GM18870 (cell line): ENCODE data around the gene RPP25.
A peak's percentile ranks its signal among the peaks of the same experiment; 100 is the strongest.
"Not testable (repeated sequence)": the region's sequence is repeated elsewhere in the genome, so short reads cannot be mapped to it uniquely, and the experiment has no call there.

Source experiments
- ATAC-seq: cut with Tn5 transposase; IDR thresholded peaks from one replicate; pipeline ENCODE4 v1.9.1; 2021; ENCODE audit warnings: moderate library complexity; ENCODE audit not compliant: unreplicated experiment

Gene RPP25

DNA sequence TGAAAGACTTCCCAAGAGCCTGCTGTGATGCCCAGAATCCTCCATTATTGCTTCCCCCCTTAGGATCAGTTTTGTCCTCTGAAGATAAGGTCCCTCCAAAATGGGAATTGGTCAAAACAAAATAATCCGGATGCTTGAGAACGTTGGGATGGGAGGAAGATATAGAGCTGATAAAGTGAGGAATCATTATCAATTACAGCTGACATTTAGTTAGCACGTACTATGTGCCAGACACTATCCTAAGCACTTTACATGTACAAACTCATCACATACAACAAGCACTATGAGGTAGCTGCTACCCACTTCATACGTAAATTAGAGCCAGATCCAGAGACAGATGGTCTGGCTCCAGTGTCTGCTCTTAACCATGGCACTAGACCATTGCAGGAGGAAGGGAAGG lies 6.6 kb upstream of the RPP25 start:
- no peak for ATAC-seq

DNA sequence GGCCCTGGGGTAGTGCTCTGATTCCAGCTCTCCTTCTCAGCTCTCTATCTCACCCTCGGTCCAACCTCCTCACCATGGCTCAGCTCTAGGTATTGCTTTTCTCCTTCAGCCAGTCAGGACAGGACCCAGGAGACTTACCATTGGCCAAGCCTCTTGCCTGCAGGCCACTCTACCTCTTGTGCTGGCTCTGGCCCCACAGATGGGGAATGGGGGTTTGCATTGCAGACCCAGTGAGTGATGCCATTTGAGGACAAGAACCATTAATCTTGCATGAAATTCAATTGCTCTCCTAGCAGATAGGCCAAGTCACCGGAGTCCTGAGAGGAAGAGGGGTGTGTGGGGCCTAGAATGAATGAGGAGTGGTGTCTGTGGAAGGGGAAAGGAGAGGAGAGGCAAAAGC lies 6.1 kb upstream of the RPP25 start:
- ATAC-seq = no peak

- ATAC-seq = no peak
These were observed 5.6 kb upstream of the RPP25 start for GRCh38 chr15:74962219-74962618.

DNA sequence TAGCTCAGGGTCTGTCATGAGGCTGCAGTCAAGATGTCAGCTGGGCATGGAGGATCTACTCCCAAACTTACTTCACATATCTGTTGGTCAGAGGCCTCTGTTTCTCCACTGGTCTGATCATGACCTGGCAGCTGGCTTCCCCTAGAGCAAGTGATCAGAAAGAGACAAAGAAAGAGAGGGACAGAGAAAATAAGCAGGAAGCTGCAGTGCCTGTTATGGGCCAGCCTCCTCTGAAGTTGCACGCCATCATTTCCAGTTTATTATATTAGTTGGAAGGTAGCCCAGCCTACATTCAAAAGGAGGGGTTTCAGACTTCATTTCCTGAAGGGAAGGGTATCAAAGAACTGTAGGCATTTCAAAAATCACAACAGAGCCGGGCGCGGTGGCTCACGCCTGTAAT lies 5.0 kb upstream of the RPP25 start:
- no peak for ATAC-seq

DNA sequence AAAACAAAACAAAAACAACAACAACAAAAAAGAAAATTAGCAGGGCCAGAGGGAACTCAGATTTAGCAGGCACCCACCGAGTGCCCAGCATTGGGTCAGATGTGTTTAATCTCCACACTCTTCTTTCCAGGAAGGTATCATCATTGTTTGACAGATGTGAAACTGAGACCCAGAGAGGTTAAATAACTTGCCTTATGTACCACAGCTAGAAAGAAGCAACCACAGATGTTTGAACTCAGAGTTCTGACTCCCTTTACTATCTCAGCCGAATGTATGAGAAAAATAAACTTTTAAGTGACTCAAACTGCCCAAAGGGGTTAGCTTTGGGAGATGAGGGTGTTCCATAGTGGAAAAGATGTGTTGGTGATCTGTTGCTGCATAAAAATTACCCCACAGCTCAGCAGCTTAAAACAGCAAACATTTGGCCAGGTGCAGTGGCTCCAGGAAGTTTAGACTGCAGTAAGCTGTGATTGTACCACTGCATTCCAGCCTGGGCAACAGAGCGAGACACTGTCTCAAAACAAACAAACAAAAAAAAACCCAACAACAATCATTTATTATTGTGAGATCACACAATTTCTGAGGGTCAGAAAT lies 4.5 kb upstream of the RPP25 start:
- no peak for ATAC-seq

DNA sequence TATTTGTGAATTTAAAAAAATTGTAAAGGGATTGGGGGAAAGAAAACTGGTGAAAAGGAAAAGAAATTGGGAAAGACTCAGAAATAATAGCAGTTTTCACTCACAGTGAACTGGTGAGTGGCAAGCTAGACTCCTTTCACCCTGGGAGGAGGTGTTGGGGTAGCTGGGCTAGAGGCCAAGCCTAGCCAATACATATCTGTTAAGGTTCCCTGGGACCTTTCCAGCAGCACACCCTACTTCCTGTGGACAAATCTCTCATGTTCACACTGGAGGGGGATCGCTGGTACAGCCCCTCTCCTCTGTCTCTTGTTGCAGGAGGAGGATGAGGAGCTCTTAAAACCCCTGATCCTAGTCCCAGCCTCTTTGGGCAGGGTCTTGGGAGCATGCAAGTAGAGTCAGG lies 3.7 kb upstream of the RPP25 start:
- ATAC-seq = no peak

GRCh38 chr15:74959586-74959939 lies 3.0 kb upstream of the RPP25 start:
- ATAC-seq = no peak

GRCh38 chr15:74958908-74959585 lies 2.5 kb upstream of the RPP25 start:
- ATAC-seq = no peak

DNA sequence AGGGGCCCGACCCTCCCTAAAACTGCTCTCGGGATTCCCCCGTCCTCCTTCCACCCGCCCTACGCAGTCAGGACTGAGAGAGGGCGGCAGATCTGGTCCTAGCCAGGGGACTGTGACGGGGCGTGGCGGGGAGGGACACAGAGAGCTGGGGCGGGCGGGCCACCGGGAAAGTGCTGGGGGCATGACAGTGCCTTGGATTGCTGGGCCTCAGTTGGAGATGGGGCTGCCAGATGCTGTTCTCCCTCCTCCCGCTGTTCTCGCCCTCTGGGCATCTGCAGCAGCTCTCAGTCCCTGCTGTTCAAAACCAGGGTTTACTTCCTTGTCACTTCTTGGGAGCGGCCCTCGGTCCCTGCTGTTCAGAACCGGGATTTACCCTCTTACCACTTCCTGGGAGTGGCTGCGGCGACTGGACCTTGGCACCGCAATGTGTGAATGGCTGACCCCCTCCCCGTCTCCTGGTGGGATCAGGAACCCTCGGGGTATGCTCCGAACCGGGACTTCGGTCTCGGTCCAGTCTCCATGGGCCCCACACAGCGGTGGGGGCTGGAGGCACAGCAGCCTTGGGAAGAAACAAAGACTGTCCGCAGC lies 1.8 kb upstream of the RPP25 start:
- no peak for ATAC-seq

DNA sequence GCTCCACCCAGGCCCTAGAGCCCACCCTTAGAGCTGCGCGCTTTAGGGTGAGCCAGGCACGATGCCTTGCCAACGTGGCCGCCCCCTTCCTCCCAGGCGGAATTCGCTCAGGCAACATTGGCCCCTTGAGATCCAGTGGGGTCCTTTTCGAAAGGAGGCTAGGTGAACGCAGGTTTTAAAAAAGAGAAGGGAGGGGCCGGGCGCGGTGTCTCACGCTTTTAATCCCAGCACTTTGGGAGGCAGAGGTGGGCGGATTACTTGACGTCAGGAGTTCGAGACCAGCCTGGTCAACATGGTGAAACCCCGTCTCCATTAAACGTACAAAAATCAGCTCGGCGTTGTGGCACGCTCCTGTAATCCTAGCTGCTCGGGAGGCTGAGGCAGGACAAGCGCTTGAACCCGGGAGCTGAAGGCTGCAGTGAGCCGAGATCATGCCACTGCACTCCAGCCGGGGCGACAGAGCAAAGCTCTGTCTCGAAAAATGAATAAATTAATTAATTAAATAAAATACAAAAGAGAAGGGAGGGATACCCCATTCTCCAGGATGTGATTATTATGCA lies 984 bp upstream of the RPP25 start:
- no peak for ATAC-seq

GRCh38 chr15:74955796-74956647 lies 550 bp downstream of the RPP25 start:
- ATAC-seq = no peak

GRCh38 chr15:74955017-74955416 lies 1.6 kb downstream of the RPP25 start:
- no peak for ATAC-seq

GRCh38 chr15:74954515-74954914 lies 2.1 kb downstream of the RPP25 start:
- no peak for ATAC-seq

- no peak for ATAC-seq
These were observed 5.6 kb downstream of the RPP25 start for GRCh38 chr15:74951006-74951405.

GRCh38 chr15:74950078-74950908 lies 6.3 kb downstream of the RPP25 start:
- ATAC-seq = no peak

DNA sequence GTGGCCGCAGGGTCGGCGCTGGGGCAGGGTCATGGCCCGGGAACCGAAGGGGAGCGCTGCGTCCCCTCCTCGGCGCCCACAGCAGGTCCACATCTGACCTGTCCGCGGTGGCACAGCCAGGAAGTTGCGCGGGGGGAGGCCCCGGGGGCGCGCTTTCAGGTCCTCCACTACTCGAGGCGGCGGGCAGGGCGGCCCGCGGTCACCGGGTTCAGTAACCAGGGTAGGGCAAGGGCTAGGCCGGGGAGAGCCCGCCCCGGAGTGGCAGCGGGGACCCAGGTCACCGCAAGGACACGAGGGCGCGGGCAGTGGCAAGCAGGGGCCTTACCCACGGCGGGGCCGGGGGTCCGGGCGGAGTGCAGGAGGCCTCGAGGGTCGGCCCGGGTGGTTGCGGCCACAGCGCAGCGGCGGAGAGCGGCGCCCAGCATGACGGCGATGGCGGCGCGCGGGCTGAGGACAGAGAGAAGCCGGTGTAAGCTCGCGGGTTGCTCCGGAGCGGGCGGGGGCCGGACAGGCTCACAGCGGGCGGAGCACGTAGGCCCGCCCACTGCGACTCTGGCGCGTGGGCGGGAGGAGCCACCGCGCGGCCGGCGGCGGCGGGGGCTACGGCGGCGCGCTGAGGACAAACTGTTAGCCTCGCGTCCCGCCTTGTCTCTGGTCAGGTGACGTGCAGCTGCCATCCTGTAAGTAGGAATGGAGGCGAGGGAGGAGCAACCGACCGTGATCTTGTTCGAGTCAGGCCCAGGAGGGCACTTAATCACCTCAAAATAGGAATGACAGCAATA lies 18.8 kb downstream of the RPP25 start, which contains the start of gene COX5A:
Gene COX5A, minus strand, starts transcription at position 484 of the 782 bp plus-strand sequence. Its CDS starts 59 bp downstream, at position 425.
- peak; percentile 66 for ATAC-seq

DNA sequence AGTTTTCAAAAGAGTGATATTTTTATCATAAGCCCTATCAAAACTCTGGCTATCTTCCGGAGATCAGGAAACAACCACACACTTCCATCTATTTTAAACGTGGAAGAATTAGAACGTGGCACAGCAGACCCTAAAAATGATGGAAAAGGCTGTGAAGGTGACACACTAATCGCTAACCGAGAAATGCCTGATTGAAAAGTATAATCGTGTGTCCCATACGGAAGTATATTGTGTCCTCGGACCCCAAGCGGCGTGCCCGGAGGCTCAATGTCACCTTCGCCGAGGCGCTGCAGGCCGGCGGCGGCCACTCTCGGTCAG lies 19.3 kb downstream of the RPP25 start:
- ATAC-seq = peak; percentile 4

- not testable (repeated sequence) for ATAC-seq
These were observed 21.4 kb downstream of the RPP25 start for GRCh38 chr15:74935193-74935592.

DNA sequence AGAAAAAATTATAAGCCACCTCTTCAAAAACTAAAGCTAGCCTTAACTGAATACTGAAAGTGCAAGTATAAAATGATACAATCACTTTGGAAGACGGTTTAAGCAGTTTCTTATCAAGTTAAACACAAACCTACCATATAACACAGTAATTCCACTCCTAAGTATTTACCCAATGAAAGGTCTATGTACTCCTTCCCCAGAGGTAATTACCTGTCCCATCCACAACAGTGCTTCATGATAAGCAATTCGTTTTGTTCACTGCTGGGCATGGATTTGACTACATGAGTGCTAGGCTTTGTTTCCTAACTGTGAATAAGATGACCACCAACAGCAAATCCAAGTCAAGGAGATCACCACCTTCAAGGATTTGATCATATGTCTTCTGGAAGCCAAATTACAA lies 23.0 kb downstream of the RPP25 start:
- ATAC-seq = no peak

- no peak for ATAC-seq
These were observed 27.8 kb downstream of the RPP25 start for GRCh38 chr15:74928771-74929198.
